Measurements from ENCODE around the gene CCDC81.

DNA sequence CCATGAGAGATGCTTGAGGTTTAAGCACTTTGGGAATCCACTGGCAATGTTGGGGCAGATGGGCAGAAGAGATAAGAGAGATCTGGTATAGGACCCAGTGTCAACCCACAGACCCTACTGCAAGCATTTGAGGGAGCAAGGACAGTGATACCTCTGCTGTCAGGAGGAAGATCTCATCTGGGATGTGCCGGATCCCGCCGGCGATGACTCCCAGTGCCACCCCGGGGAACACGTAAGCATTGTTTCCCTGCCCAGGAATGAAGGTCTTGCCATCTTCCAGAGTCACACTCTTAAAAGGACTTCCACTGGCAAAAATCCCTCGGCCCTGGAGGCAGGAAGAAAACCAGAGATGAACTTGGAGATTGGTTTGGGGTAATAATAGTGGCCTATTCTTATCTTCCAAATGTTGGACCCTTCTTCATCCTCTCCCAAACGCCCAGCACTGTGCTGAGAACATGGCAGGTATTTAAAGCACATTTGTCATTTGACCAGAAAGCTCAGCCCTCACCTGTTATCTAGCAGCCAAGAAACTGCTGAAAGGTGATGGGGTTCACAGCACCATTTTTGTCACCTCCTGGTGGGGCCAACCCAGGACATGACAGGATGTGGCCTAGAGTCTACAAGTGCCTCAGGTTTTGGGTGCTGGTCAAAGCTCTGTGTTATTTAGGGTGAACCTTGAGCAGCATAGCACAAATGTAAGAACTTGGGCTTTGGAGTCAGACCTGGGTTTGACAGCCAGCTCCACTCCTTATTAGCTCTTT lies 71.7 kb downstream of the CCDC81 start:
- TF ChIP-seq, protein P1, sequence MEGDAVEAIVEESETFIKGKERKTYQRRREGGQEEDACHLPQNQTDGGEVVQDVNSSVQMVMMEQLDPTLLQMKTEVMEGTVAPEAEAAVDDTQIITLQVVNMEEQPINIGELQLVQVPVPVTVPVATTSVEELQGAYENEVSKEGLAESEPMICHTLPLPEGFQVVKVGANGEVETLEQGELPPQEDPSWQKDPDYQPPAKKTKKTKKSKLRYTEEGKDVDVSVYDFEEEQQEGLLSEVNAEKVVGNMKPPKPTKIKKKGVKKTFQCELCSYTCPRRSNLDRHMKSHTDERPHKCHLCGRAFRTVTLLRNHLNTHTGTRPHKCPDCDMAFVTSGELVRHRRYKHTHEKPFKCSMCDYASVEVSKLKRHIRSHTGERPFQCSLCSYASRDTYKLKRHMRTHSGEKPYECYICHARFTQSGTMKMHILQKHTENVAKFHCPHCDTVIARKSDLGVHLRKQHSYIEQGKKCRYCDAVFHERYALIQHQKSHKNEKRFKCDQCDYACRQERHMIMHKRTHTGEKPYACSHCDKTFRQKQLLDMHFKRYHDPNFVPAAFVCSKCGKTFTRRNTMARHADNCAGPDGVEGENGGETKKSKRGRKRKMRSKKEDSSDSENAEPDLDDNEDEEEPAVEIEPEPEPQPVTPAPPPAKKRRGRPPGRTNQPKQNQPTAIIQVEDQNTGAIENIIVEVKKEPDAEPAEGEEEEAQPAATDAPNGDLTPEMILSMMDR (IDR thresholded peaks at IDR 0.05) = no peak
- TF ChIP-seq POLR2A (IDR thresholded peaks at IDR 0.05) = no peak
